ENCODE measurements around the gene MBLAC1.
A peak's percentile ranks its signal among the peaks of the same experiment; 100 is the strongest.

The MBLAC1 gene

GRCh38 chr7:100177045-100178001 lies 50.6 kb downstream of the MBLAC1 start, which contains the start of the genes GPC2 and STAG3:
Gene GPC2, minus strand, starts transcription at chr7:100177381. Its CDS starts 182 bp downstream, at chr7:100177199.
Gene STAG3, plus strand, starts transcription at chr7:100177918. Its CDS starts 2,639 bp downstream, at chr7:100180557.
- peak within 1 kb of the TSS; percentile 79 for H3K4me3 ChIP-seq (ENCODE audit: low read length)
- TF ChIP-seq, protein P1, sequence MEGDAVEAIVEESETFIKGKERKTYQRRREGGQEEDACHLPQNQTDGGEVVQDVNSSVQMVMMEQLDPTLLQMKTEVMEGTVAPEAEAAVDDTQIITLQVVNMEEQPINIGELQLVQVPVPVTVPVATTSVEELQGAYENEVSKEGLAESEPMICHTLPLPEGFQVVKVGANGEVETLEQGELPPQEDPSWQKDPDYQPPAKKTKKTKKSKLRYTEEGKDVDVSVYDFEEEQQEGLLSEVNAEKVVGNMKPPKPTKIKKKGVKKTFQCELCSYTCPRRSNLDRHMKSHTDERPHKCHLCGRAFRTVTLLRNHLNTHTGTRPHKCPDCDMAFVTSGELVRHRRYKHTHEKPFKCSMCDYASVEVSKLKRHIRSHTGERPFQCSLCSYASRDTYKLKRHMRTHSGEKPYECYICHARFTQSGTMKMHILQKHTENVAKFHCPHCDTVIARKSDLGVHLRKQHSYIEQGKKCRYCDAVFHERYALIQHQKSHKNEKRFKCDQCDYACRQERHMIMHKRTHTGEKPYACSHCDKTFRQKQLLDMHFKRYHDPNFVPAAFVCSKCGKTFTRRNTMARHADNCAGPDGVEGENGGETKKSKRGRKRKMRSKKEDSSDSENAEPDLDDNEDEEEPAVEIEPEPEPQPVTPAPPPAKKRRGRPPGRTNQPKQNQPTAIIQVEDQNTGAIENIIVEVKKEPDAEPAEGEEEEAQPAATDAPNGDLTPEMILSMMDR (conservative IDR thresholded peaks at IDR 0.05; ENCODE audit: low read length) = no peak
- peak; percentile 93 for DNase-seq (ENCODE audit: low read depth)

Measured in AG10803 (cell line).